Fibroblast of mammary gland (primary cell): Measurements from ENCODE around the gene CFAP43.

Experiments
- DNase-seq: peaks from one replicate; pipeline ENCODE4 v3.0.0-alpha.2; 2010; ENCODE audit warnings: low read depth
- H3K4me3 ChIP-seq: 2 replicates; pipeline ENCODE4 v1.5.1; 2011; ENCODE audit warnings: low read depth, mild to moderate bottlenecking, low read length, moderate library complexity; ENCODE audit not compliant: control insufficient read depth
- CTCF ChIP-seq: conservative IDR thresholded peaks from 2 replicates; pipeline ENCODE4 v1.5.1; 2011; ENCODE audit warnings: low read depth, low read length, inconsistent platforms; ENCODE audit not compliant: control insufficient read depth, insufficient read depth

The CFAP43 gene

DNA sequence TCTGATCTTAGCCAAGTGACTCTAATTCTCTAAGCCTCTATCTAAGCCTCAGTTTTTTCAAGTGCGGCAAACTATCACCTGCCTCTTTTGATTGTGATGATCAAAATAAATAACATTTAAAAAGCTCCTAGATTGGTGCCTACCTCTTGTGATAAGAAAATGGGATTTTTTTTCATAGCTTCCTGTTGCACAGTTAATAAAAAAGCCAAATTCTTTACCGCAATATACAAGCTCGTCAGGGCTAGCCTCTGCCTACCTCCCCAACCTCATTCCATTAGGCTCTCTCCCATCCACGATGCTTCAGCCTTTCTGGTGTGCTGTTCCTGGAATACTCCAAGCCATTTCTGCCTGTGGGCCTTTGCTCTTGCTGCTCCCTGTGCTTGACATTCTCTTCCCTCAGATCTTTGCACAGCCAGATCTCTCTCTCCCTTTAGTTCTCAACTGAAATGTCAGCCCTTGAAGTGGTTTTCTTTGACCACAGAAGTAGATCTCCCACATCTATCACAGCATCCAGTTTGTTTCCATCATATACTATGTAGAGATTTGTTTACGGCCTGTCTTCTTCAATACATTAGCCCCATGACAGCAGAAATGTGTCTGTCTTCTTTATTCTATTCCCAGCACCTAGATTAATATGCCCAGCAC is 61.4 kb downstream of the CFAP43 start:
- H3K4me3 ChIP-seq = no peak overlapping the region
- TF ChIP-seq CTCF = no peak
- DNase-seq = no peak

DNA sequence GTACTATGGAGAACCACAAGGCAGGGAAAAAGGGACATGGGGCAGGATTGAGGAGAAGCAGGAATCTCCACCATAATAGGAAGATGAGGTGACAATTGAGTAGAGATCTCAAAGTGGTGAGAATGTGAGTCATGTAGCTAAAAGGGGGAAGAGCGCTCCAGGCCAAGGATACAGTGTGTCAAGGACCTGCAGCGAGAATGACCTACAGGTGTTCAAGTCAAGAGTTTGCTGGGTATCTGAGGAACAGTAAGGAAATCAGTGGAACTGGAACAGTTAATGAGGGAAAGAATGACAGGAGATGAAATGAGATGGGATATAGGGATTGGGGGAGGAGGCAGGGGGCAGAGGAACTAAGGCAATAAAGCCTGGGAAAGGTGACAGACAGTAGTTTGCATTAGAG is 76.6 kb downstream of the CFAP43 start:
- no peak for TF ChIP-seq CTCF
- no peak for DNase-seq
- no peak overlapping the region for H3K4me3 ChIP-seq

- DNase-seq = no peak
- TF ChIP-seq CTCF = no peak
- no peak overlapping the region for H3K4me3 ChIP-seq
Observed at GRCh38 chr10:104151737-104152136, 80.4 kb downstream of the CFAP43 start.

GRCh38 chr10:104150139-104150538 is 82.0 kb downstream of the CFAP43 start:
- TF ChIP-seq CTCF = no peak
- DNase-seq = no peak

DNA sequence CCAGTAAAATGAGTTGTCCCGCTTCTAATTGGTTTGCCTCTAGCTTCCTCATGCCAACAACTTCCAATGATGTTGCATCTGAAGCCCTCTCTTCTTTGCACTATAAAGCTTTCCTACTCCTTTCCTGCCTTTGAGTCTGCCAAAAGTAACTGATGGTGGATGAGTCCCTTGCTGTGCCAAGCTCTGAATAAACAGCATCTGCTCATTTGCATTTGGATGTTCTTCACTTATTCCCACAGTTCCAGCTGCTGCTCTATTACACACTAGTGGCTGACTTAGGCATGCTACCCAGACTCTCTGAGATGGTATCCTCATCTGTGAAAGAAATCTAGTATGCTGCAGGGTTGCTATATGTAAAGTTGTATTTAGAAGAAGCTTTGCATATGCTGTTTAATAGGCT is 85.3 kb downstream of the CFAP43 start:
- DNase-seq = no peak
- no peak overlapping the region for H3K4me3 ChIP-seq
- no peak for TF ChIP-seq CTCF

More at GRCh38 chr10:104150139-104150538, 82.0 kb downstream of the CFAP43 start:
- H3K4me3 ChIP-seq = no peak overlapping the region

DNA sequence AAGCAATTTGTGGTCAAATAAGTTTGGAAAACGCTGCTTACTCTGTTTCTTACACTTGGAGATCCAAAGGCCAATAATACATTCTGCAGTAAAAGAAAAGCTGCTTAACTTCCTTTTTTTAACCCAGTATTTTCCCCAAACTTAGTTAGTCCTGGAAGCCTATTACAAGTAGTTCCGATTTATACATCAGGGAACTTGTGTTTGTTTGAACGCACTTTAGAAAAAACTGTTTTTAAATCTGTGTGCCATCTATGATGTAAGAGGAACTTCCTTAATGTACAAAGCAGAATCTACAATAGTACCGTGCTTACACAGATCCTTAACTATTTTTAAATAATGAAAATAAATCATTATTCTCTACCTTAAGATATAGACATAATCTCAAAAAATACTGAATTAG is 87.2 kb downstream of the CFAP43 start:
- no peak for TF ChIP-seq CTCF
- no peak for DNase-seq

DNA sequence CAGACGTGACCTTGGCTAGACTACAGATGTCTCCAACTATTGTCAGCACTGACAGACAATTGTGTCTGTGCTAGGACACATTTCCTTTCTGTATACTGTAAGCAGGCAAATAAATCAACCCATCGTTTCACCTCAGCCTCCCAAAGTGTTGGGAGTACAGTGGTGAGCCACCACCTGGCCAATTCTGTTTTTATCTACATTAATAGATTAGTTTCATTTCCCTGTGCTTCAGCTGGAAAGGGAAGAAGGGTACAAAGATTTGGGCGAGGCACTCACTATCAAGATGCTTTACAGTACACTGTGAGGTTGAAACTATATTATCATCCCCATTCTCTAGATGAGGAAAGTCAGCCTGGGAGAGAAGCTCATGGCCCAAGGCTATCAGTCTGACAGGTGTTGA is 88.3 kb downstream of the CFAP43 start:
- no peak for DNase-seq
- no peak for TF ChIP-seq CTCF
- H3K4me3 ChIP-seq = no peak overlapping the region

More for the DNA sequence above, 87.2 kb downstream of the CFAP43 start:
- H3K4me3 ChIP-seq = no peak overlapping the region
